ENCODE results near the gene TMEM219. TPM values are rescaled to one million over a fixed set of nuclear protein-coding genes. Genes with fewer than 3 reads are reported as not detected.

TMEM219 gene
- total and polyA plus RNA-seq, 2 donors (not counting 3 experiments of a cell fraction or from before 2014, with no cell fraction given): 110 to 182 TPM

- Histone ChIP-seq H3K4me1 (ENCODE audit: control insufficient read depth, extremely low read depth, insufficient read depth, low read length) (peaks cover 22% of the 10 kb centered on the region), H3K9me1 (replicated peaks; ENCODE audit: control insufficient read depth, extremely low read depth, insufficient read depth, low read length) (no peaks in the 10 kb centered on the region), H3K9ac (replicated peaks; ENCODE audit: extremely low read depth, insufficient read depth, low read length) (peak within 1 kb of the TSS; percentile 94), H3K4me2 (ENCODE audit: insufficient read depth, low read length) (peak within 1 kb of the TSS; percentile 84), H3K79me2 (ENCODE audit: control insufficient read depth, insufficient read depth, low read length) (peaks cover 7% of the 10 kb centered on the region), H4K20me1 (replicated peaks; ENCODE audit: control insufficient read depth, extremely low read depth, insufficient read depth, low read length) (no peaks in the 10 kb centered on the region), H2AFZ (ENCODE audit: low read depth, low read length) (peak within 1 kb of the TSS; percentile 76), H3K9me3 (replicated peaks; ENCODE audit: control insufficient read depth, insufficient read depth, low read length) (no peaks in the 10 kb centered on the region), H3K27me3 (ENCODE audit: control insufficient read depth in 2 of 2, insufficient read depth in 2 of 2, low read length in 2 of 2) (no peaks in the 10 kb centered on the region), H3K27ac (ENCODE audit: insufficient read depth, low read depth, low read length) (peak within 1 kb of the TSS; percentile 76), H3K4me3 (replicated peaks in 1 of 3; ENCODE audit: insufficient read depth in 1 of 3, low read depth in 1 of 3, low read length in 3 of 3) (peak within 1 kb of the TSS; percentile 70 to 81 (median 73)), H3K36me3 (ENCODE audit: control insufficient read depth in 2 of 2, extremely low read depth in 1 of 2, insufficient read depth in 2 of 2, low read length in 2 of 2) (peaks cover 6 to 20% of the 10 kb centered on the region in 2 experiments)
- intact Hi-C loops (cut with micrococcal nuclease): loop anchor here (1.0 to 2.0 kb wide), 5 partner anchors 9 to 185 kb away; partner anchors contain the start of genes CDIPT and TAOK2
- POLR2A ChIA-PET: interaction anchor here (1.0 kb wide), 1 partner anchor 10 kb away, joined by 3 read pairs; no protein-coding TSS in a partner anchor
- BruUV-seq (replicated peaks): TSS peak; percentile 59
- CTCF ChIA-PET: interaction anchor here (0.8 to 1.6 kb wide), 5 partner anchors 10 to 148 kb away, joined by 3 to 5 read pairs (median 3); partner anchors contain the start of gene TAOK2
- TF ChIP-seq MYC (IDR thresholded peaks at IDR 0.05; ENCODE audit: low read depth, low read length) (no peak), CTCF (IDR thresholded peaks at IDR 0.05; ENCODE audit: extremely low read depth in 1 of 2, insufficient read depth in 1 of 2, low read depth in 1 of 2, low read length in 2 of 2) (no peak), POLR2A (IDR thresholded peaks at IDR 0.05; ENCODE audit: low read depth, low read length) (no peak), MAX (IDR thresholded peaks at IDR 0.05; ENCODE audit: insufficient read depth, insufficient read length) (peak; percentile 5), GATA2 (IDR thresholded peaks at IDR 0.05; ENCODE audit: insufficient read depth, insufficient read length, low read depth, low read length) (no peak), FOS (IDR thresholded peaks at IDR 0.05; ENCODE audit: borderline replicate concordance, insufficient read depth, low read length) (no peak), POLR2AphosphoS5 (IDR thresholded peaks at IDR 0.05; ENCODE audit: insufficient read depth, low read depth, low read length) (peak; percentile 65), EZH2 (IDR thresholded peaks at IDR 0.05; ENCODE audit: borderline replicate concordance, low read depth, low read length, severe bottlenecking) (no peak), JUN (IDR thresholded peaks at IDR 0.05; ENCODE audit: borderline replicate concordance, insufficient read depth, insufficient read length, low read depth) (no peak)
- DNase-seq (ENCODE audit: low read depth, low spot score) (peak; percentile 95), FAIRE-seq (peak; percentile 98)
- dilution Hi-C loops (cut with MboI; ENCODE audit: extremely low pct_ligation_motif_present, low sequenced_read_pairs): loop anchor here (10.0 kb wide), 1 partner anchor 191 kb away; the partner anchor contains the start of gene MAZ
Measured at GRCh38 chr16:29995911-29996765, 34.3 kb downstream of the TMEM219 start, which contains the start of gene INO80E. Gene INO80E, plus strand, starts transcription at chr16:29996241. Its CDS starts 70 bp downstream, at chr16:29996311.
